Left ventricle myocardium inferior (tissue), 1 donor: Measurements from ENCODE around the gene CS. TPM values are rescaled to one million over a fixed set of nuclear protein-coding genes. Genes with fewer than 3 reads are reported as not detected.

Source experiments
- DNase-seq: peaks from one replicate; pipeline ENCODE4 v3.0.0-alpha.2; 2020
- H3K27ac ChIP-seq: fragments of 200-600 bp; replicated peaks from 2 replicates; pipeline ENCODE4 v1.8.0; 2021
- H3K27me3 ChIP-seq: fragments of 200-600 bp; 2 replicates; pipeline ENCODE4 v1.8.0; 2021; ENCODE audit warnings: low read depth
- H3K36me3 ChIP-seq: fragments of 200-600 bp; 2 replicates; pipeline ENCODE4 v1.8.0; 2021
- H3K4me1 ChIP-seq: fragments of 200-600 bp; 2 replicates; pipeline ENCODE4 v1.8.0; 2021
- H3K4me3 ChIP-seq: fragments of 200-600 bp; 2 replicates; pipeline ENCODE4 v1.8.0; 2021; ENCODE audit warnings: mild to moderate bottlenecking, moderate library complexity
- H3K9me3 ChIP-seq: fragments of 200-600 bp; replicated peaks from 2 replicates; pipeline ENCODE4 v1.8.0; 2021
- intact Hi-C: fragments of 100-400 bp; cut with micrococcal nuclease; formaldehyde crosslinking; loops from one replicate; pipeline ENCODE4 v1.11.0; 2022
- total RNA-seq: library from RNA; stranded (reverse); fragmentation: NEBNext Ultra II Directional; extraction: Animal tissue kit (Norgen Biotek cat#: 25700); gene quantifications from one replicate; pipeline ENCODE4 v1.2.1, GENCODE V29; 2021
- TF ChIP-seq, protein P1 (sequence below): fragments of 200-600 bp; IDR thresholded peaks from 2 replicates; pipeline ENCODE4 v1.8.0; 2021; ENCODE audit warnings: antibody characterized with exemption, mild to moderate bottlenecking, borderline replicate concordance
- donor health status: DM: no; HTN: yes; CAD: no; lungs with severe emphysema.

CS gene
- total RNA-seq, 1 donor from 2014 or later = 780 TPM

DNA sequence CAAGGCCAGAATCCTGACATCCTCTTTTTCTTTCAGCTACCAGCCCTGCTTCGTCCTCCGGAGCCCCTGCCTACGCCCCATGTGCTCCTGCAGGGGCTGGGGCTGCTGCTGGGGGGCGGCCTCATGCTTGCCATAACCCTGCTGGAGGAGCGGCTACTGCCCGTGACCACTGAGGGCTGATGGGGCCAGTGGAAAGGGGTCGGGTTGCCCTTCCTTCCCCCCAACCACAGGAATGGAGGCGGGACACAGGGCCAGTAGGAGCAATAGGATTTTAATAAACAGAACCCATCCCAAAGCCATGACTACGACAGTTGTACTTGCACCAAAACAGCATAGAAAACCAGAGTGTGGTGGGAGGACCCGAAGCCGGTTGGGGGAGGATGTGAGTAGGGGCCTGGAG, 62.6 kb downstream of the CS start:
- DNase-seq = no peak
- TF ChIP-seq, protein P1, sequence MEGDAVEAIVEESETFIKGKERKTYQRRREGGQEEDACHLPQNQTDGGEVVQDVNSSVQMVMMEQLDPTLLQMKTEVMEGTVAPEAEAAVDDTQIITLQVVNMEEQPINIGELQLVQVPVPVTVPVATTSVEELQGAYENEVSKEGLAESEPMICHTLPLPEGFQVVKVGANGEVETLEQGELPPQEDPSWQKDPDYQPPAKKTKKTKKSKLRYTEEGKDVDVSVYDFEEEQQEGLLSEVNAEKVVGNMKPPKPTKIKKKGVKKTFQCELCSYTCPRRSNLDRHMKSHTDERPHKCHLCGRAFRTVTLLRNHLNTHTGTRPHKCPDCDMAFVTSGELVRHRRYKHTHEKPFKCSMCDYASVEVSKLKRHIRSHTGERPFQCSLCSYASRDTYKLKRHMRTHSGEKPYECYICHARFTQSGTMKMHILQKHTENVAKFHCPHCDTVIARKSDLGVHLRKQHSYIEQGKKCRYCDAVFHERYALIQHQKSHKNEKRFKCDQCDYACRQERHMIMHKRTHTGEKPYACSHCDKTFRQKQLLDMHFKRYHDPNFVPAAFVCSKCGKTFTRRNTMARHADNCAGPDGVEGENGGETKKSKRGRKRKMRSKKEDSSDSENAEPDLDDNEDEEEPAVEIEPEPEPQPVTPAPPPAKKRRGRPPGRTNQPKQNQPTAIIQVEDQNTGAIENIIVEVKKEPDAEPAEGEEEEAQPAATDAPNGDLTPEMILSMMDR = no peak
- H3K4me1 ChIP-seq = no peaks in the 10 kb centered on the region
- H3K4me3 ChIP-seq = no peak overlapping the region
- peaks cover 34% of the 10 kb centered on the region for H3K36me3 ChIP-seq
- no peaks in the 10 kb centered on the region for H3K27me3 ChIP-seq
- intact Hi-C loops = no loop called here
- H3K9me3 ChIP-seq = no peaks in the 10 kb centered on the region
- H3K27ac ChIP-seq = no peak overlapping the region

DNA sequence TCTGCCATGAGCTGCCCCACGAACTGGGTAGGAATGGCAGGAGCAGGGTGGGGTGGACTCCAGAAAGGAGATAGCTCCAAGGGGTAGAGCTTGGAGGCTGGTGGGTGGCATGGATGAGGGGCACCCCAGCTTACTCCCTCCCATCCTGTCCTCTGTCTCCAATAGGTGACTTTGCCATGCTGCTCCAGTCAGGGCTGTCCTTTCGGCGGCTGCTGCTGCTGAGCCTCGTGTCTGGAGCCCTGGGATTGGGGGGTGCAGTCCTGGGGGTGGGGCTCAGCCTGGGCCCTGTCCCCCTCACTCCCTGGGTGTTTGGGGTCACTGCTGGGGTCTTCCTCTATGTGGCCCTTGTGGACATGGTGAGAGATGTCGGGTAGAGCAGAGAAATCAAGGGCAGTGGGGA, 63.1 kb downstream of the CS start:
- H3K4me3 ChIP-seq = no peak overlapping the region
- TF ChIP-seq, protein P1 = no peak
- no peak overlapping the region for H3K27ac ChIP-seq
- no peaks in the 10 kb centered on the region for H3K9me3 ChIP-seq
- H3K36me3 ChIP-seq = peaks cover 28% of the 10 kb centered on the region
- H3K4me1 ChIP-seq = no peaks in the 10 kb centered on the region
- intact Hi-C loops = no loop called here
- no peaks in the 10 kb centered on the region for H3K27me3 ChIP-seq
- no peak for DNase-seq

DNA sequence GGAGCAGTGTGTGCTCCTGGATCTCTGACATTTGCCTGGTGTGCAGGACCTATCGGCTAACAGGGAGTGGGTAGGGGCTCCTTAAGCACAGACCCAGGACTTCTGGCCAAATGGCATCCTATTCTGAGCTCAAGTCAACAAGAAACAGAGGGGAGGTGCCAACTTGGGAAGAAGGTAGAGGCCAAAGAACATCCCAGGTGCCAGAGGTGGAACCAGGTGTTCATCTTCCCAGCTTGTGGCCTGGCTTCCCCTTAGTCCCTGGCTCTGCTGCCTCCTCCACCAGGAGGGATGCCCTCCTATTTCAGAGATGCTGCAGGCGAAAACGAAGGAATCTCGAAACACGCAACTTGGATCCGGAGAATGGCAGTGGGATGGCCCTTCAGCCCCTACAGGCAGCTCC, 64.0 kb downstream of the CS start:
- Histone ChIP-seq H3K27ac (no peak overlapping the region), H3K4me3 (no peak overlapping the region), H3K4me1 (no peaks in the 10 kb centered on the region), H3K9me3 (no peaks in the 10 kb centered on the region), H3K36me3 (peaks cover 19% of the 10 kb centered on the region), H3K27me3 (no peaks in the 10 kb centered on the region)
- TF ChIP-seq, protein P1 = no peak
- DNase-seq = no peak
- intact Hi-C loops = no loop called here

DNA sequence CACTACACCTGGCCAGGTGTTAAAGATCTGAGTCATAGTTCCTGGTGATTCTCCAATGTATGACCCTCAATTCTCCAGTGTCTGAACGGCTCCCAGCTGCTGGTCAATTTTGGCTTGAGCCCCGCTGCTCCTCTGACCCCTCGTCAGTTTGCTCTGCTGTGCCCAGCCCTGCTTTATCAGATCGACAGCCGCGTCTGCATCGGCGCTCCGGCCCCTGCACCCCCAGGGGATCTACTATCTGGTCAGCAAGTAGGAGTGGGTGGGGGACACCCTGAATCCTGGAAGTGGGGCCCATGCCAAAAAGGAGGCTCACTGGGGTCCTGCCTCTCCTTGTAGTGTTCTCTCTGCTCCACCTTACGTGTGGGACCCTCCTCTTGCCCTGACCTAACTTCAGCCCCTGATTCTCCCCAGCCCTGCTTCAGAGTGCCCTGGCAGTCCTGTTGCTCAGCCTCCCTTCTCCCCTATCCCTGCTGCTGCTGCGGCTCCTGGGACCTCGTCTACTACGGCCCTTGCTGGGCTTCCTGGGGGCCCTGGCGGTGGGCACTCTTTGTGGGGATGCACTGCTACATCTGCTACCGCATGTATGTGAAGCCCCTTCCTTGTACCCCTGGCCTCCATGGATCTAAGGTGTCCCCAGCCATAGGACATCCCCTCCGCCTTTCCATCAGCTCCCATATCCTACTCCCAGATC, 65.2 kb downstream of the CS start:
- Histone ChIP-seq H3K4me3 (no peak overlapping the region), H3K9me3 (no peaks in the 10 kb centered on the region), H3K27me3 (no peaks in the 10 kb centered on the region), H3K27ac (no peak overlapping the region), H3K36me3 (peaks cover 8% of the 10 kb centered on the region), H3K4me1 (no peaks in the 10 kb centered on the region)
- DNase-seq = no peak
- intact Hi-C loops = no loop called here
- TF ChIP-seq, protein P1 = no peak

DNA sequence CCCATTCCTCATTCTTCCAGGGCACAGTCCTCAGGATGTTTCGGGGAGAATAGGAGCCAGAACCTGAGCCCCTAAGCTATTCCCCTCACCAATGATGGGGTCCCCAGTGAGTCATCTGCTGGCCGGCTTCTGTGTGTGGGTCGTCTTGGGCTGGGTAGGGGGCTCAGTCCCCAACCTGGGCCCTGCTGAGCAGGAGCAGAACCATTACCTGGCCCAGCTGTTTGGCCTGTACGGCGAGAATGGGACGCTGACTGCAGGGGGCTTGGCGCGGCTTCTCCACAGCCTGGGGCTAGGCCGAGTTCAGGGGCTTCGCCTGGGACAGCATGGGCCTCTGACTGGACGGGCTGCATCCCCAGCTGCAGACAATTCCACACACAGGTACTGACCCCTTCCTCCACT, 68.9 kb downstream of the CS start:
- H3K27ac ChIP-seq = no peak overlapping the region
- H3K4me1 ChIP-seq = no peaks in the 10 kb centered on the region
- peaks cover 13% of the 10 kb centered on the region for H3K36me3 ChIP-seq
- DNase-seq = no peak
- no peak overlapping the region for H3K4me3 ChIP-seq
- no peaks in the 10 kb centered on the region for H3K27me3 ChIP-seq
- H3K9me3 ChIP-seq = no peaks in the 10 kb centered on the region
- TF ChIP-seq, protein P1 = no peak
- intact Hi-C loops = no loop called here
